GM18867 (cell line): ENCODE data around the gene FOXP1.
A peak's percentile ranks its signal among the peaks of the same experiment; 100 is the strongest.
"Not testable (repeated sequence)": the region's sequence is repeated elsewhere in the genome, so short reads cannot be mapped to it uniquely, and the experiment has no call there.

Source experiments
- ATAC-seq: cut with Tn5 transposase; IDR thresholded peaks from one replicate; pipeline ENCODE4 v1.9.1; 2021; ENCODE audit warnings: mild to moderate bottlenecking, moderate library complexity; ENCODE audit not compliant: unreplicated experiment

The FOXP1 gene

DNA sequence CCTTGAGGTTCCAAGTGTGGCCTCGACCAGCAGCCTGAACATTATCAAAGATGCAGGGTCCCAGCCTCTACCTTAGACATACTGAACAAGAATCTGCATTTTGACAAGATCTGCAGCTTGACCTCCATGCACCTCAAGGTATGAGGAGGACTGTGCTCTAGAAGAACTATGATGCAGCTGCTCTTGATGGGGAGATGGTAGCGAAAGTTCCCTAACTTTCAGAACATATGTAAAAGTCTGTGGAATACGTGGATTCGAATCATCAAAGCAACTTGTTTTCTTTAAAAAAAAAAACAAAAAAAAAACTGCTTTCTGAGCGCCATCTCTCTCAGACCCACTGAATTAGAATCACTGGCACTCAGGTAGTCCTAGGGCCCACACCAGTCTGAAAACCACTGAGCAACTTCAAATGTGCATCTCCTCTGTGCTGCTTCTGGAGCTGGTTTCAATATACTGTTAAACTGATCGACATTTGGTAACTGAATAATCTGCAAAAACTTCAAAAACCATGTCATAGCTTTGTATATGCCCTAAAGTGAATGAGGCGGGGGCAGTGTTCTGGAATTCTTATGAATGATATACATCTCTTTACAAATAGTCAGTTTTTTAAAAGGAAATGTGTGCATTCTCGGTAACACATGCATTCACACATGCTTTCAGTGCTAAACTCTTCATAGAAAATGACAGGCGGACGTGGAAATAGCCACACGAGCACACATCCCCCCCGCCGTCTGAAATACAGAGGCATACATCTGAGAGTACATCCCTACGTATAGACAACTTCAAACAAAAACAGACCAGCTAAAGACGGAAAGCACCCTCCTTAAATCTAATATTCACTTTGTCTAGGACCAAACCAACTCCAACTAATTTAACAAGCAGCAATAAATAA, 128.8 kb downstream of the FOXP1 start:
- ATAC-seq = no peak

DNA sequence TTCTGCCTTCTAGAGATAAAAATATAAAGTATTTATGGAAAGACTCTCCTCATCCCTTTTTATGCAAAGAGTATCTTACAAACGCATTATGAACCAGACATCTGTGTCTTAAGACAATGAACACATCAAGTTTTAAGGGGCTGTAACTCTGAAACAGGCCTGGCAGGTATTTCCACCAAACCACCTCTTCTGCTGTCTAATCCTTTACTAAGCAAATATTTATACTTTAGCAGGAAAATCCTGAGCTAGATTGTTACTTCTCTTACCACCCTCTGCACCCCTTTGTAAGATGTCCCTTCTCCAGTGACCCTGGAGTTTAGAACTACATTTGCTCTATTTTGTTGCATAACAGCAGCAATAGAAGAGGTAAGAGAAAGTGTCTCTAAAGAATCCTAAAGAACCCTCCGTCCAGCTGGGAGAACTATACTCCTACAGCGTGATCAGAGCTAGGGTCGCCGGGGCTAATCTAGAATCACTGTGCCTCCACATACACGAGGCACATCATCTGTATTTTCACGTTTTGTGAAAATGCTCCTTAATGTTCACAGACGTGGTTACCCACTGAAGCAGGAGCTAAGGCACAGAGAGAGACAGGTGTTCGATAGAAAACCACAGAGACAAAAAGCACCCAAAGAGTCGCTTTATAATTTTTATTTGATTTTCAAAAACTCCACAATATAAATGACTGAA, 129.6 kb downstream of the FOXP1 start:
- ATAC-seq = no peak

DNA sequence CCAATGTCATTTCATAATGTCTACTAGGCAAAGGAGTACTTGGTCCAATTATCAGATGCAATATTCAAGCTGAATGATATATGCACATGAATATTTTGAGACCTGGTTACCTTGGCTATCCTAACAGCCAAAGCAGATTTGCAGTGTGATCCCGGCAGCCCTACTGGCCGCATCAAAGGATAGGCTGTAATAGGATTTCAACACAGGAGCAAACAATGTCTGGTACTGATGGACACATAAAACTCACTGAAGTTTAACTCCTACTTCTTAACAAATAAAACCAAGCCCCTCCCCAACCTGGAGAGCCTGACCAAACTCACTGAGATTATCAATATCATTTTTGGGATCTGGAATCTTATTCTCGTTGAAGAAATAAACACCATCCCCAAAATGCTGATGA, 130.2 kb downstream of the FOXP1 start:
- ATAC-seq = no peak

DNA sequence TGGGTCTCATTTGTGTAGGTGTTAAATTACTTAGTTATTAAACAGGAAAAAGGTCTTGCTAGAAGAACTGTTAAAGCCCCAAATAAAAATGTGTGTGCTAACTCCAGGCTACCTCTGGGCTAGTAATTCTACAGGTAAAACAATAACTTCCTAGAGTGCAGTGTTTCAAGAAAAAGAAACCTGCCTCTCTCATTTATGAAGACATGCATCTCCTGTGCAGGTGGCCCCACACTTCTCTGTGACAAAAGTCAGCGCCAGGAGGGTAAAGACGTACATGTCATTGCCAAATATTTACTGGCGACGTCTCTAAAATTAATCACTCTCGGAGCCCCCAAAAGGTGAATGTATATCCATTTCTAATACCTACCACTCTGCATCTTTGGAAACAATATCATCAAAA, 131.7 kb downstream of the FOXP1 start:
- ATAC-seq = no peak

DNA sequence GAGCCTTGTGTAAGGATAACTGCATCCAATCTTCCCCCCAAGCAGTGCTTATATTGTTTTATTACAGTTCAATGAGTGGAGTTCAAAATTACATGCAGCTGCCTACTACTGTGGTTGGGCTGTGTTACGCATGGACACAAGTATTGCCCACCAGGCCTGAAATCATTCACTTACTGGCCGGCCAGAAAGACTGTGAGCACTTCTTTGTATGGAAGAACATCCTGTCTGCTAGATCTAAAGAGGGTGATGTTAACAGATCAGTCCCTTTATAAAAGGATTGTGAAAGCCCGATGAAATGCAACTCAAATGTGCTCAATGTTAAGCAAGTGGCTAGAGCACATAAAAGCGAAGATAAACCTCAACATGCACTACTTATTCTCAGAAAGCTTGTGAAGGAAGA, 132.5 kb downstream of the FOXP1 start:
- no peak for ATAC-seq

DNA sequence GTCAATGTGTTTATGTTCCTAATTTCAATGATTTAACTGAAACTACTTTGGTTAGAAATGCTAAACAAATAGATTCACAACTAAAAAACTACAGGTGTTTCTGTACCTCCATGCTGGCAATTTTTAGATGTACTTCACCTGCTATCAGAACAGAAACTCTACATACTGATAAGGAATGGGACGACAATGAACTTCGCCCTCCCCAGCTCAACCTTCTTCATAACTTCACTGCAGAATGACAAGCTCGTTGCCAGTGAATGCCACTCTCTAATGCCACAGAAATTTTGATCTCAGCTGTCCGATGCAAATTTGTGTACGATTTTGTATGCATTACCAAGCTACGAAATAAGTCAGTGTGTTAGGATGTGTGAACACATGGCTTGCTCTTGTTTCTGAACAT, 133.4 kb downstream of the FOXP1 start:
- no peak for ATAC-seq

DNA sequence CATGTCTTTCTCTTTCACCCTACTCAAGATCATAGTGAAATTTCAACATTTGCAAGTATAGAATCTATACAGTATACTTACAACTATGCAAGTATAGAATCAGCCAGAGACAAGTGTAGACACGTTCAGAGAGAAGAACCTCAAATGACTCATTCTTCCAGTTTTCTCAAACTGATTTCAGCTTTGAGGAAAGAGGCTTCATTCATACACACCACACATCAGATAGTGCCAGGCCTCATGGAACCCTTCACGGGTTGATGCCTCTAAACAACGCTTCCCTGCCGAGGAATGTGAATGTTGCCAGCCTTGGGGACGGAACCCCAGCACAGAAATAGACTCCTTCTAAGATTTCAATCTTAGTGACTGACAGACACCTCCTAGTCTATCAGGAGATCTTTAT, 135.7 kb downstream of the FOXP1 start:
- no peak for ATAC-seq

DNA sequence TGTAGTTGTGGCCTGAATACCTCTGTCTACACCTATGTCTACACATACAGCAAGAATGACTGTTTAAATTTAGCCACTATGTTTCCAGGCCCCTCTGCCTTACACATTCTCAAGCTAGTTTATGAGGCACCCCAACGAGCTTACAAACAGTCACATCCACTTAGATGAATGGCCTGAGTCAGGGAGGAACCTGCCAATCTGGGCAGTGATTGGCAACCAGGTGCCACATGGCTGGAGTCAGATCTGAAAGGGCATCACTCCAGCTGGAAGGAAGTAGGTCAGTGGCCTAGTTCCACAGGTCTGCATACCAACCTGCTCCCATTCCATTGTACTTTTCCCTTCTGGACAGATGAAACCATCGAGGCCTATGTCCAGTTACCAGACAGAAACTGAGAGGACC, 136.3 kb downstream of the FOXP1 start:
- no peak for ATAC-seq

DNA sequence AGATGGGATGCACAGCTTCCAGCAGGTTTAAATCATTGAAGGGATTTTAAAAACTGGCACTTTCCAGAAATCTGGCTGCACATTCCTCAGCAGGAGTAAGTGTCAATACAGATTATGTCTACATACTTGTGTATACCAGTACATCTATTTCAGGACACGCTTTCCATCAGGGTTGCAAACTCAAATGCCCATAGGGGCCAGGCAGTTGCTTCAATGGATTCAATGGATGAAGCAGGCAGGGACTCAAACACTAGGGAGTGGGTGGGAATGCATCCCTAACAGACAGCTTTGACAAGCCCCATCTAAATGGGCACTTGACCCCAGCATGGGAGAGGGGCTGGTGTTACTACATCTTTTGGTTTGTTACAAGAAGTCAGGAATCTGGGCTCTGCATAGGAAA, 136.8 kb downstream of the FOXP1 start:
- no peak for ATAC-seq

DNA sequence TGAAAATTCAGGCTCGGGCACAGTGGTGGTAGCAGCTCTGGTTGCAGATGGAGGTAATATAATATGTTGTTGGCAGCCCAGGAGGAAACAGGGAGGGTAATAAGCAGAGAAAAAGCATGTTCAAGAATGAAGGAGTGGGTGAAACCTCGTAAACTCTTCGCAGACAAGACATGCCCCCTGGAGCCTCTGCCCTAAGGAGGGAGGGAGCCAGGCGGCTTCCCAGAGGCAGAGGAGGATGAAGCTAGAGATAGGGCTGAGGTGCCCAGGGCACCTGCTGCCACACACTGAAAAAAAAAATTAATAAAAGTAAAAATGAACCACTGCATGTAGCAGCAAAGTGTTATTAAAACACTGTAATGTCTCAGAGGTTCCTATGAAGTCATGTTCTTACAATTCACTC, 137.3 kb downstream of the FOXP1 start:
- no peak for ATAC-seq

DNA sequence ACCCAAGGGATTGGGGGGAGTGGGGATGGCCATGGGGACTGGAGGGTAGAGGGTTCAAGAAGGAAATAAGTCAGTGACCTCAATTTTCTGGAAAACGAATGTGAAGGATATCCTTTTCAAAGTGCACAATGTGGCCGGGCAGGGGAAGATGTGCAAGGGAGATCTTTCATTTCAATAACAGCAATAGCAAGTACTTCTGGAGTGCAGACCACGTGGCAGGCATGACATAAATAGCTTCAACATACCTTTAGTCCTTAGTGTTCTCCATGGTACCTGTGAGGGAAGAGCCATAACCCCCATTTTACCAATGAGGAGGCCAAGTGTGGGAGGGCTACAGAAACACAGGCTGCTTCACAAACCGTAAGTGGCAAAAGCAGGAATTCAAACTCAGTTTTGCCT, 138.7 kb downstream of the FOXP1 start:
- no peak for ATAC-seq

DNA sequence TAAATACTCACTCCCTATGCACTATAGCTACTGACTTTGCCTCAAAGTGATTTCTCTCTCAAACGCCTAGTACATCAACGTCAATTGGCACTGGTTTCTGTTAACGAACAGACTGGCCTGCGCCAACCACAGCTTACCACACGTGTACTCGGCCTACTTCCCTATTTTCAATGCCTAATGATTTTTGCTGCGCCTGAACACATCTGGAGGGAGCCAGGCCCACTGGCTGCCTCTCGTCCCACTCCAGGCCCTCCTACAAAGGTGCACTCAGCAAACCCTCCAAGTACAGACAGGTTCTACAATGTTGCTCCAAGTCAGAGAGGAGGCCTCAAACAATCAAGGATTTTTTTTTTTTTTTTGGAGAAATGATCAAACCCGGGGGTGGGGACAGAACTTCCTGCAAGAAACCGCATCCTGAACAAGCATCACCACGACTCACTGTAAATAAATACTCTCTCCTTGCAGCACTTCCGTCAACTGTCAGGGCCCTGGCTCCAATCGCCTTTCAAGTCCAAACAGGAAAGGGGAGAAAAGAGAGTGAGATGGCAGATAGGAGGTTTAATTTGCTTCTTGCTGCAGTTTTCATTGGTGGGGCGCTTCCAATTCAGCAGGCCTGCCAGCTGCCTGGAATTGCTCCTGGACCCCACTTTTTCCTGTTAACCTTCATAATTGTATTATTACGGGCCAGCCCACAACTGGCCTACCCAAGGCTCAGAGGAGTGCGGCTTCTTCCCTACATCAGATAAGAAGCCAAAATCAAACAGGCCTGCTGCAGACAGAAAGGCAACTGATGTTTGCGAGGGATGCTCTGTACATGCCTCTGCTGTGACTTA, 139.3 kb downstream of the FOXP1 start:
- peak; percentile 97 for ATAC-seq

DNA sequence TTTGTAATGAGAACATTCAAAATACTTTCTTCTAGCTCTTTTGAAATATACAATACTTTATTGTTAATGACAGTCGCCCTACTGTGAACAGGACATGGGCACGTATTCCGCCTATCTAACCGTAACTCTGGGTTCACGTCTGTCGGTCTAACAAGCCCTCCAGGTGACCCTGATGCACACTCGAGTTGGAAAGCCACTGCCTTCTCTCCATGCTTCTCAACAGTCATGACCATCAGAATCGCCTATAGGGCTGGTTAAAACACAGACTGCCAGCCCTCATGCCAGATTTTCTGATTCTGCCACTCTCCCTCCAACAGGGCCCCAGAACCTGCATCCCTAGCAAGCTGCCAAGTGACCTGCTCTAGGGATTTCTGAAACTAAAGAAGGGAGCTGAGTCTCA, 140.2 kb downstream of the FOXP1 start:
- ATAC-seq = no peak

DNA sequence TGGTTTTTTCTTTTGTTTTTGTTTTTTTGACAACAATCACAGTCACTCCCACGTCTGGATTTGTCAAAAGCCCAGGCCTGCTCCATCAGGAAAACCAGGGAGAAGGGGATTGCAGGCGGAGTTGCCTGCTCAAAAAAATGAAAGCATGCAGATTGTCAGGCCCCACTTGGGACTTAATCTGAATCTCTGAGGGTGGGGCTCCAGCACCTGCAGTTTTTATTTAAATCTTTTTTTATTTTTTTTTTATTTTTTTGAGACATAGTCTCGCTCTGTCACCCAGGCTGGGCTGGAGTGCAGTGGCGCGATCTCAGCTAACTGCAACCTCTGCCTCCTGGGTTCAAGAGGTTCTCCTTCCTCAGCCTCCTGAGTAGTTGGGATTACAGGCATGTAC, 140.9 kb downstream of the FOXP1 start:
- no peak for ATAC-seq

DNA sequence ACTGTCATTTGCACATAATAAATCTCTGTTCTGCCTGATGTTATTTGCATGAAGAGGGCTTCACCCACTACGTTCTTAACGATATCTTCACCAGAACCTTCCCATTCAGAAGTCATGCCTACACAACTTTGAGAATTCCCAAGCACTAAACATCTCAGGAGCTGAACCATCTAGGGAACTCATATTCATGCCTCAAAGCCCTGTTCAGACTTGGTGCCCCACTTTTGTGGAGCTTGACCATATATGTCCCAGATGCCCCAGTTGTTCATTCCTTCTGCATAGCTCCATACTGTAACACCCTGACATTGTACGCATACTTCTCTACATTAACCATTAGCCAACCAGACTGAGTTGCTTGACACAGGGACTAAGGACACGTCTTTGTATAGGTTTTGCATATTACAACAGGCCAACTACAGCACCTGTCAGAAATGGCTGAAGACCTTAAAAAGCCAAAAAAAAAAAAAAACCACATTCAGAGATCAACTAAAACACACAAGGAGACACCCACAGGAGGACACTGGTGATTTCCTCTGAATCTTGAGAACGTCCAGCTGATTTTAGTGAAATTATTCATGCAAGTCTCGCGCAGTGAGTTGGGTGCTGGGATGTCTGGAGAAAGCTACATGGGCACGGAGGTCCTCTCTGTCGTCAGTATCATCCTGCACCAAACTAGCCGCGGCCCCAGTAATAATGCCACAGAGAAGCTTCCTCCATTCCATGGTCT, 141.4 kb downstream of the FOXP1 start:
- no peak for ATAC-seq

DNA sequence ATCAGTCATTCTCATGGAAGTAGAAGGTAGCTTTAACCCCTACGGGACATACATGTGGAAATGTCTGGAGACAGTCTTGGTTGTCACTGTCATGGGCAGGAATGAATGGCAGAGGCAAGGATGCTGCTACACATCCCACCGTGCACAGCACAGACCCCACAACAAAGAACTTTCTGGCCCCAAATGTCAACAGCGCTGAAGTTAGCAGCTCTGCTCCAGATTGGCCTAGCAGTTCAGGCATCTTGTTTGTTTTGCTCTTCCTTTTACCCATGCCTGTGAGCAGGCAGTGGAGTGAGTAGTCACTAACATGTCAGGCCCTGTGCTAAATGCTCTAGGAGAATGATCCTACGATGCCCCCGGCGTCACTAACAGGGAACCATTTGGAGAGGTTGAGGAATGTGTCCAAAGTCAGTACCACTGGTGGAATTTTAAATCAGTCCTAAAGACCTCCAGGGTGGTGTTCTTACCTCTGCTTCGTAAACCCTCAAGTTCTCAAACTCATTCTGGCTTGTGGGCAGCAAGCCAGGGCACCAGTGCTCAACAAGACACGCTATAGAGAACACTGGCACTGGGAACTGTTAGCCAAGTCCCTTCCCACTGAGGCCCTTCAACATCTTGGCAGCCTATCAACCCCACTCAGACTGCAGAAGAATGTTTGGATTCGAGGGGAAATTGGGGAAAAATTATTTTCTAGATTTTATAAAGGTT, 142.2 kb downstream of the FOXP1 start:
- ATAC-seq = no peak

DNA sequence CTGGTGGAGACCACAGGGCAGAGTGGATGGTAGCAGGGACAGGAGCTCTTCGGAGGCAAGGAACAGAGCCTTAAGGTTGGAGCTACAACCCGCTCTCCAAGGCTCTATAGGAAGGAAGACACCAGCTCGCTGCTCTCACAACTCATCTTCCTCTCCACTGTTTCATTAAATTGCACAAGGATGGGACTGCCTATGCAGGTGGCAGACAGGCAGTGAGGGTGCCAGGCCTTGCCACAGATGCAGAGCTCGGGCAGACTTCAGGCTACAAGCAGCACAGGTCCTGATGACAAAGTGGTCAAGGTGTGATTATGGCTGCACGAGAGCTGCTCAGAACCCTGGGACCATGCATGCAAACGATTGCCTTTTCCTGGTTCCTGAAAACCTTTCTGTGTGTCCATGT, 144.6 kb downstream of the FOXP1 start:
- ATAC-seq = no peak

DNA sequence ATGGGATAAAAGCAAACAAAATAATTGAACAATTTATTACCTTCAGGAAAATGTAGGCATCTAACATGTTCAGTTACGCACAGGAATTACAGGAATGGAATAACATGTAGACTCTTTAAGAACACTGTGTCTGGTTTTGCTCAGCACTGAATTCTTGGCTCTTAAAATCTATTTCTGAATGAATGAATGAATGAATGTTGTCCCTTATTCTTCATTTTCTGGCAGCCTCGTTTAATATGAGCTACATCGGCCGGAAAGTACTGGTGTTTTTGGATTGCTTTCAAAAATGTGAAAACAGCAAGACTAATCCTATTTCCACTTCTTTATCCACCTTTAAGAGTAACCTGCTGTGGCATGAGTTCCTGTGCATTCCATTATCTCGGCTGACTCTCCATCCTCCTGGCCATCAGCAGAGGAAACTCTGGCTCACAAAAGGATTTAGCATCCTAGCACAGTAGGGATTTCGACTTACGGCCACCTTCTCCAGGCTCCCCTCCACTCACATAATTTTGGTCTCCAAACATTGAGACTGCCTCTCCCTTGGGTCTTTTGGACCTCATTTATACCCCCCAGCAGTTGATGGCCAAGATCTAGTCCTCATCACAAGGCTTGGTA, 145.3 kb downstream of the FOXP1 start:
- no peak for ATAC-seq

DNA sequence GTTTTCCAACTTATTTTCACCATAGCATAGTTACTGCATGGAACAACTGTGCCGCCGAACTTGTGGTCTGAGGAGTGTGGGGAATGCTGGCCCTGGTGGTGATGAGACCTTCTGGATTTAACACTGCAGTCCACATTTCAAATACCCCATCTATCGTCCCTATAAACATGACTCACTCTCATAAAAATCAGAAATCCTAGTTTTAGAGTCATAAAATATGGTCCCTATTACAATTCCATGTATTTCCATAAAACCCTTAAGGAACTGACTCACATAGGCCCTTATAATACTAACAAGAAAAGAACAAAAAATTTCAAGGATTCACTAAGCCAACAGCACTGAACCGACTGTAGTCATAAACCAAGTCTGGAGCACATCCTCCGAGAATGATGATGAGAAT, 147.2 kb downstream of the FOXP1 start:
- no peak for ATAC-seq

DNA sequence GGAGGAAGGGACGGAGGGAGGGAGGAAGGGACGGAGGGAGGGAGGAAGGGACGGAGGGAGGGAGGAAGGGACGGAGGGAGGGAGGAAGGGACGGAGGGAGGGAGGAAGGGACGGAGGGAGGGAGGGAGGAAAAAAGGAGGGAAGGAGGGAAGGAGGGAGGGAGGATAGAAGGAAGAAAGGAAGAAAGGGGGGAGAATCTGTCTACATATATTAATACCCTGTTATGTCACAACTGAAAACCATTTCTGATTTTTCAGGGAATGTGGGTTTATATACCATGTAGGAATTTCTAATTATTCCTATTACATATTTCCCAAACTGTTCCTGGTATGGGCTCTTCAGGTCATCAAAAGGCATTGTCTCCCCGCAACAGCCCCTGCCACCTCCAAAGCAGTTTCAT, 147.7 kb downstream of the FOXP1 start:
- not testable (repeated sequence) for ATAC-seq
